HG02763 (cell line): ENCODE results near the gene KCNIP4.

Experiments
- ATAC-seq: cut with Tn5 transposase; IDR thresholded peaks from one replicate; pipeline ENCODE4 v1.9.1; 2021; ENCODE audit warnings: mild to moderate bottlenecking, moderate library complexity; ENCODE audit not compliant: unreplicated experiment

Gene KCNIP4

GRCh38 chr4:21768349-21769310 is 179.9 kb downstream of the KCNIP4 start:
- peak; percentile 68 for ATAC-seq

GRCh38 chr4:21765810-21766407 is 182.7 kb downstream of the KCNIP4 start:
- ATAC-seq: peak; percentile 77

GRCh38 chr4:21763855-21764254 is 184.7 kb downstream of the KCNIP4 start:
- ATAC-seq: no peak

GRCh38 chr4:21757248-21757647 is 191.3 kb downstream of the KCNIP4 start:
- ATAC-seq: no peak

- ATAC-seq: no peak
These were observed 195.3 kb downstream of the KCNIP4 start for GRCh38 chr4:21753084-21753760.

GRCh38 chr4:21752616-21753015 is 196.0 kb downstream of the KCNIP4 start:
- ATAC-seq: no peak

- ATAC-seq: no peak
These were observed 198.6 kb downstream of the KCNIP4 start for GRCh38 chr4:21749924-21750323.

GRCh38 chr4:21749412-21749811 is 199.2 kb downstream of the KCNIP4 start:
- no peak for ATAC-seq

GRCh38 chr4:21744046-21744445 is 204.5 kb downstream of the KCNIP4 start:
- no peak for ATAC-seq

GRCh38 chr4:21742326-21742725 is 206.2 kb downstream of the KCNIP4 start:
- no peak for ATAC-seq

GRCh38 chr4:21738821-21739220 is 209.8 kb downstream of the KCNIP4 start:
- no peak for ATAC-seq

GRCh38 chr4:21735866-21736265 is 212.7 kb downstream of the KCNIP4 start:
- no peak for ATAC-seq

- ATAC-seq: no peak
These were observed 214.5 kb downstream of the KCNIP4 start for GRCh38 chr4:21733894-21734630.

- ATAC-seq: no peak
These were observed 220.3 kb downstream of the KCNIP4 start for GRCh38 chr4:21728304-21728703.

GRCh38 chr4:21726255-21726815 is 222.2 kb downstream of the KCNIP4 start:
- no peak for ATAC-seq

- ATAC-seq: no peak
These were observed 226.3 kb downstream of the KCNIP4 start for GRCh38 chr4:21722157-21722839.

- ATAC-seq: no peak
These were observed 232.0 kb downstream of the KCNIP4 start for GRCh38 chr4:21716531-21716930.

GRCh38 chr4:21710179-21710835 is 238.3 kb downstream of the KCNIP4 start:
- ATAC-seq: no peak

- ATAC-seq: no peak
These were observed 238.8 kb downstream of the KCNIP4 start for GRCh38 chr4:21709761-21710160.

GRCh38 chr4:21709031-21709430 is 239.5 kb downstream of the KCNIP4 start:
- ATAC-seq: no peak
